HepG2 (cell line): Measurements from ENCODE around the gene CAVIN2. TPM values are rescaled to one million over a fixed set of nuclear protein-coding genes. Genes with fewer than 3 reads are reported as not detected.

Source experiments
- ATAC-seq: fragments of 200-7000 bp; cut with Tn5 transposase; 3 replicates; pipeline ENCODE4 v1.9.1; 2020; ENCODE audit warnings: mild to moderate bottlenecking, moderate library complexity
- BruUV-seq: library from RNA; stranded (reverse); fragments of 400-500 nt; replicated peaks from 2 replicates; lab custom pipeline; 2021; lab: Mats Ljungman, UMichigan
- CTCF ChIA-PET: fragments of 300-600 bp; formaldehyde crosslinking; extraction: SDS; loops from one replicate; lab custom pipeline; 2021; ENCODE audit warnings: low total read pairs, inconsistent platforms, low intra/inter-chr PET ratio; lab: Yijun Ruan, JAX
- POLR2A ChIA-PET: fragments of 350-600 bp; sonication (Branson Sonifier 250); formaldehyde crosslinking; loops from one replicate; lab custom pipeline; 2020; ENCODE audit warnings: antibody characterized with exemption, inconsistent platforms; lab: Yijun Ruan, JAX
- DNase-seq: peaks from one replicate; pipeline ENCODE4 v3.0.0-alpha.2; 2015; ENCODE audit warnings: low spot score
- FAIRE-seq: peaks from 3 replicates; lab custom pipeline; 2011; peaks lifted over from hg19 to GRCh38; lab: Jason Lieb, UNC
- H2AFZ ChIP-seq: one replicate; pipeline ENCODE4 v1.6.1; 2011; ENCODE audit warnings: low read length, inconsistent platforms
- H3K27ac ChIP-seq: fragments of 300-600 bp; 3 replicates; pipeline ENCODE4 v1.8.0; 2011; ENCODE audit warnings: mixed run types, mild to moderate bottlenecking, mixed read lengths, low read length, inconsistent platforms; ENCODE audit not compliant: insufficient read depth; ENCODE audit errors: extremely low read length
- H3K27me3 ChIP-seq, 2 experiments: fragments of 200-600 bp in 1 of 2; 2 replicates in 1 of 2; 3 replicates in 1 of 2; pipeline versions ENCODE4 v1.6.0 to v1.8.0; 2011; ENCODE audit warnings: low read length in 2 of 2, mild to moderate bottlenecking in 2 of 2, moderate library complexity in 2 of 2, inconsistent platforms in 1 of 2; ENCODE audit not compliant: insufficient read depth in 2 of 2, control insufficient read depth in 1 of 2
- H3K36me3 ChIP-seq, 2 experiments: fragments of 200-600 bp in 1 of 2; replicated peaks in 1 of 2; 2 replicates in 1 of 2; 3 replicates in 1 of 2; pipeline versions ENCODE4 v1.5.1 to v1.8.0; 2011; ENCODE audit warnings: low read length in 2 of 2, inconsistent platforms in 1 of 2; ENCODE audit not compliant: insufficient read depth in 2 of 2, control insufficient read depth in 1 of 2
- H3K4me1 ChIP-seq: 2 replicates; pipeline ENCODE4 v1.5.1; 2012; ENCODE audit warnings: low read length, inconsistent platforms; ENCODE audit not compliant: insufficient read depth
- H3K4me2 ChIP-seq: 2 replicates; pipeline ENCODE4 v1.6.0; 2011; ENCODE audit warnings: low read depth, low read length, inconsistent platforms
- H3K4me3 ChIP-seq, 3 experiments: fragments of 200-600 bp in 1 of 3; sonication (generic), shearing (Covaris generic) in 1 of 3; replicated peaks in 1 of 3; 2 replicates each; pipeline ENCODE4 v1.5.1; 2011 to 2016; ENCODE audit warnings: low read length in 3 of 3, inconsistent platforms in 2 of 3, low read depth in 2 of 3, mild to moderate bottlenecking in 2 of 3, control low read depth in 1 of 3, mixed read lengths in 1 of 3; ENCODE audit not compliant: insufficient read depth in 1 of 3
- H3K79me2 ChIP-seq: one replicate; pipeline ENCODE4 v1.6.1; 2011; ENCODE audit warnings: low read length, inconsistent platforms; ENCODE audit not compliant: insufficient read depth
- H3K9ac ChIP-seq: 2 replicates; pipeline ENCODE4 v1.6.0; 2011; ENCODE audit warnings: mild to moderate bottlenecking, low read depth, low read length, inconsistent platforms; ENCODE audit not compliant: insufficient read depth
- H3K9me3 ChIP-seq: 2 replicates; pipeline ENCODE4 v1.5.1; 2012; ENCODE audit warnings: mild to moderate bottlenecking, low read length
- H4K20me1 ChIP-seq: 2 replicates; pipeline ENCODE4 v1.6.0; 2011; ENCODE audit warnings: inconsistent platforms, mild to moderate bottlenecking, low read length, moderate library complexity; ENCODE audit not compliant: insufficient read depth
- BCL6 ChIP-seq: IDR thresholded peaks from 2 replicates; pipeline ENCODE4 v1.6.1; 2016; ENCODE audit warnings: missing genetic modification reagents, missing compliant biosample characterization
- CTCF ChIP-seq: sonication (generic); formaldehyde crosslinking; IDR thresholded peaks from 2 replicates; pipeline ENCODE4 v1.5.0; 2020; ENCODE audit warnings: mild to moderate bottlenecking, missing genetic modification reagents, moderate library complexity
- FOSL2 ChIP-seq: sonication (generic); formaldehyde crosslinking; IDR thresholded peaks from 2 replicates; pipeline ENCODE4 v1.4.0; 2020; ENCODE audit warnings: missing genetic modification reagents
- FOXA3 ChIP-seq: IDR thresholded peaks from 2 replicates; pipeline ENCODE4 v1.6.1; 2016; ENCODE audit warnings: missing genetic modification reagents, missing compliant biosample characterization
- HNF4A ChIP-seq: sonication (generic); formaldehyde crosslinking; IDR thresholded peaks from 2 replicates; pipeline ENCODE4 v1.4.0; 2020; ENCODE audit warnings: missing genetic modification reagents
- HOXA5 ChIP-seq: sonication (generic); formaldehyde crosslinking; IDR thresholded peaks from 2 replicates; pipeline ENCODE4 v1.4.0; 2020; ENCODE audit warnings: missing genetic modification reagents
- MATR3 ChIP-seq: sonication (generic); formaldehyde crosslinking; IDR thresholded peaks from 2 replicates; pipeline ENCODE4 v1.4.0; 2020; ENCODE audit warnings: missing genetic modification reagents
- MXD1 ChIP-seq: sonication (generic); formaldehyde crosslinking; IDR thresholded peaks from 2 replicates; pipeline ENCODE4 v1.4.0; 2020; ENCODE audit warnings: mild to moderate bottlenecking, missing genetic modification reagents
- PCBP1 ChIP-seq: fragments of 200-400 bp; formaldehyde crosslinking; IDR thresholded peaks from 2 replicates; pipeline ENCODE4 v1.6.1; 2017; ENCODE audit warnings: mild to moderate bottlenecking, low read depth, low read length, borderline replicate concordance
- RARA ChIP-seq: IDR thresholded peaks from 2 replicates; pipeline ENCODE4 v1.6.1; 2016; ENCODE audit warnings: missing genetic modification reagents, missing compliant biosample characterization
- ZBTB20 ChIP-seq: sonication (generic); formaldehyde crosslinking; IDR thresholded peaks from 2 replicates; pipeline ENCODE4 v1.8.1; 2023; ENCODE audit warnings: missing genetic modification reagents, low read depth, mild to moderate bottlenecking, borderline replicate concordance
- ZNF138 ChIP-seq: sonication (generic); formaldehyde crosslinking; IDR thresholded peaks from 2 replicates; pipeline ENCODE4 v1.5.0; 2020; ENCODE audit warnings: mild to moderate bottlenecking, low read depth, missing genetic modification reagents
- ZNF292 ChIP-seq: sonication (generic); formaldehyde crosslinking; IDR thresholded peaks from 2 replicates; pipeline ENCODE4 v1.8.1; 2022; ENCODE audit warnings: mild to moderate bottlenecking, low read depth, missing genetic modification reagents, borderline replicate concordance
- ZSCAN25 ChIP-seq: sonication (generic); formaldehyde crosslinking; IDR thresholded peaks from 2 replicates; pipeline ENCODE4 v1.8.0; 2022; ENCODE audit warnings: mild to moderate bottlenecking, missing genetic modification reagents
- WGBS: methylation state at CpG from one replicate; pipeline ENCODE4 v1.1.6; 2017; ENCODE audit warnings: low lambda C conversion rate; 5-methylcytosine and 5-hydroxymethylcytosine counted together
- in situ Hi-C: cut with HindIII; loops from 2 replicates; pipeline ENCODE4 v1.10.0; 2017; ENCODE audit warnings: low pct_unique_long_range_greater_than_20kb; ENCODE audit not compliant: extremely low pct_ligation_motif_present
- intact Hi-C: fragments of 100-400 bp; cut with micrococcal nuclease; formaldehyde crosslinking; loops from one replicate; pipeline ENCODE4 v1.10.0; 2022; ENCODE audit not compliant: unreplicated experiment
- polyA plus RNA-seq, 8 experiments: library from polyadenylated mRNA; depleted of rRNA in 3 of 8; stranded (reverse) in 7 of 8; unstranded in 1 of 8; fragments of >200 nt; fragmentation: Illumina TruSeq in 4 of 8; extraction: Trizol in 4 of 8; gene quantifications; 2 replicates each; pipeline versions ENCODE4 v1.2.1 to v1.2.3, GENCODE V29; 2011 to 2016; ENCODE audit warnings: low read depth in 4 of 8, missing spikeins in 1 of 8, mixed read lengths in 1 of 8; ENCODE audit not compliant: insufficient read depth in 1 of 8
- total RNA-seq, 5 experiments: library from RNA; depleted of rRNA; stranded (reverse); fragments of >200 nt; fragmentation: Illumina TruSeq; extraction: Trizol; gene quantifications; 2 replicates each; pipeline ENCODE4 v1.2.3, GENCODE V29; 2016; ENCODE audit warnings: low read depth in 1 of 5
- TF ChIP-seq, protein P1 (sequence below): sonication (generic); formaldehyde crosslinking; IDR thresholded peaks from 2 replicates; pipeline ENCODE4 v1.5.1; 2020; ENCODE audit warnings: mild to moderate bottlenecking, missing genetic modification reagents, borderline replicate concordance

CAVIN2 gene
- total and polyA plus RNA-seq, 2 of the 13 experiments (the other 11 are each of a cell fraction or from before 2014, with no cell fraction given): 7.6 to 38.8 TPM

GRCh38 chr2:191839918-191840804, 6.7 kb downstream of the CAVIN2 start:
- H3K36me3 ChIP-seq: peaks cover 6 to 34% of the 10 kb centered on the region in 2 experiments
- no TSS peak for BruUV-seq
- H3K27ac ChIP-seq: no peak overlapping the region
- ATAC-seq: peak; percentile 86
- peaks cover 58% of the 10 kb centered on the region for H3K4me1 ChIP-seq
- H3K9me3 ChIP-seq: no peaks in the 10 kb centered on the region
- H3K4me3 ChIP-seq: no peak overlapping the region; a peak in 1 of 6 replicates
- no peak overlapping the region for H3K9ac ChIP-seq
- POLR2A ChIA-PET: interaction anchor here (1.3 to 1.8 kb wide), 2 partner anchors 27 to 163 kb away, joined by 4 to 6 read pairs; partner anchors contain the start of gene NABP1
- FAIRE-seq: peak; percentile 36
- H3K27me3 ChIP-seq: no peaks in the 10 kb centered on the region
- peak overlapping the region; percentile 38 for H3K4me2 ChIP-seq
- no peak overlapping the region for H2AFZ ChIP-seq
- in situ Hi-C loops (no loop called here), intact Hi-C loops (loop anchor here (1.0 to 10.0 kb wide), 2 partner anchors 185 to 322 kb away; no protein-coding TSS in a partner anchor)
- H4K20me1 ChIP-seq: no peaks in the 10 kb centered on the region
- WGBS: 61% methylated on average over 7 of the region's 7 CpGs
- DNase-seq: no peak
- H3K79me2 ChIP-seq: peaks cover 26% of the 10 kb centered on the region
- CTCF ChIA-PET: interaction anchor here (1.8 kb wide), 1 partner anchor 322 kb away, joined by 7 read pairs; no protein-coding TSS in a partner anchor
- TF ChIP-seq ZNF292 (peak; percentile 26; the same call in 1 of the 2 replicates), FOXA3 (CRISPR knock-in tag) (peak; percentile 49), ZBTB20 (CRISPR knock-in tag) (no peak), MXD1 (no peak), ZSCAN25 (CRISPR knock-in tag) (no peak), BCL6 (CRISPR knock-in tag) (0 out of 2 replicates have a peak, but pooled peaks have one; percentile 50), PCBP1 (no peak), HNF4A (peak; percentile 34), MATR3 (CRISPR knock-in tag) (no peak), RARA (CRISPR knock-in tag) (peak; percentile 31; the same call in 1 of the 2 replicates), CTCF (peak; percentile 52), HOXA5 (CRISPR knock-in tag) (no peak), FOSL2 (CRISPR knock-in tag) (0 out of 2 replicates have a peak, but pooled peaks have one; percentile 12), ZNF138 (CRISPR knock-in tag) (no peak)
- TF ChIP-seq, protein P1, sequence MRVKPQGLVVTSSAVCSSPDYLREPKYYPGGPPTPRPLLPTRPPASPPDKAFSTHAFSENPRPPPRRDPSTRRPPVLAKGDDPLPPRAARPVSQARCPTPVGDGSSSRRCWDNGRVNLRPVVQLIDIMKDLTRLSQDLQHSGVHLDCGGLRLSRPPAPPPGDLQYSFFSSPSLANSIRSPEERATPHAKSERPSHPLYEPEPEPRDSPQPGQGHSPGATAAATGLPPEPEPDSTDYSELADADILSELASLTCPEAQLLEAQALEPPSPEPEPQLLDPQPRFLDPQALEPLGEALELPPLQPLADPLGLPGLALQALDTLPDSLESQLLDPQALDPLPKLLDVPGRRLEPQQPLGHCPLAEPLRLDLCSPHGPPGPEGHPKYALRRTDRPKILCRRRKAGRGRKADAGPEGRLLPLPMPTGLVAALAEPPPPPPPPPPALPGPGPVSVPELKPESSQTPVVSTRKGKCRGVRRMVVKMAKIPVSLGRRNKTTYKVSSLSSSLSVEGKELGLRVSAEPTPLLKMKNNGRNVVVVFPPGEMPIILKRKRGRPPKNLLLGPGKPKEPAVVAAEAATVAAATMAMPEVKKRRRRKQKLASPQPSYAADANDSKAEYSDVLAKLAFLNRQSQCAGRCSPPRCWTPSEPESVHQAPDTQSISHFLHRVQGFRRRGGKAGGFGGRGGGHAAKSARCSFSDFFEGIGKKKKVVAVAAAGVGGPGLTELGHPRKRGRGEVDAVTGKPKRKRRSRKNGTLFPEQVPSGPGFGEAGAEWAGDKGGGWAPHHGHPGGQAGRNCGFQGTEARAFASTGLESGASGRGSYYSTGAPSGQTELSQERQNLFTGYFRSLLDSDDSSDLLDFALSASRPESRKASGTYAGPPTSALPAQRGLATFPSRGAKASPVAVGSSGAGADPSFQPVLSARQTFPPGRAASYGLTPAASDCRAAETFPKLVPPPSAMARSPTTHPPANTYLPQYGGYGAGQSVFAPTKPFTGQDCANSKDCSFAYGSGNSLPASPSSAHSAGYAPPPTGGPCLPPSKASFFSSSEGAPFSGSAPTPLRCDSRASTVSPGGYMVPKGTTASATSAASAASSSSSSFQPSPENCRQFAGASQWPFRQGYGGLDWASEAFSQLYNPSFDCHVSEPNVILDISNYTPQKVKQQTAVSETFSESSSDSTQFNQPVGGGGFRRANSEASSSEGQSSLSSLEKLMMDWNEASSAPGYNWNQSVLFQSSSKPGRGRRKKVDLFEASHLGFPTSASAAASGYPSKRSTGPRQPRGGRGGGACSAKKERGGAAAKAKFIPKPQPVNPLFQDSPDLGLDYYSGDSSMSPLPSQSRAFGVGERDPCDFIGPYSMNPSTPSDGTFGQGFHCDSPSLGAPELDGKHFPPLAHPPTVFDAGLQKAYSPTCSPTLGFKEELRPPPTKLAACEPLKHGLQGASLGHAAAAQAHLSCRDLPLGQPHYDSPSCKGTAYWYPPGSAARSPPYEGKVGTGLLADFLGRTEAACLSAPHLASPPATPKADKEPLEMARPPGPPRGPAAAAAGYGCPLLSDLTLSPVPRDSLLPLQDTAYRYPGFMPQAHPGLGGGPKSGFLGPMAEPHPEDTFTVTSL (CRISPR knock-in tag): peak; percentile 42; the same call in 1 of the 2 replicates
